ENCODE data around the gene KRT86. TPM values are rescaled to one million over a fixed set of nuclear protein-coding genes. Genes with fewer than 3 reads are reported as not detected.

Gene KRT86
- total RNA-seq, 2 experiments from 2014 or later = not detected

DNA sequence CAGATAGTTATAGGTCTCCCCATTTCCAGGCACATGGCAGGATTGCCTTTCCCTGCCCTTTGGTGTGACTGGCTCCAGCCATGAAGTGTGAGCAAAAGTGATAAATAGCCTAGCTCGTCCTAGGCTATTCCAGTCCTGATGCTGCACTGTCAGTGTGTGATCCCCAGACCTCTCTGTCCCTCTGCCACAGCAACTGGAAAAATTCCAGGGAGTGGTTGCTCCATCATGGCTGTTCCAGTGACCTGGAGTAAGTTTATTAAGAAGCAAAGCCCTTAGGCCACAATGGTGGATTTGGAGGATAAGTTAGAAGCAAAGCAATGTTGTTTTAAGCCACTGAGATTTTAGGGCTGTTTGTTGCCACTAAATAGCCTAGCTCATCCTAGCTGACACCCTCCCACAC is 56.6 kb downstream of the KRT86 start:
- ATAC-seq (ENCODE audit: poor library complexity) (no peak), DNase-seq (no peak)
- intact Hi-C loops (cut with DNase I, micrococcal nuclease) = no loop called here
- H3K4me3 Mint-ChIP-seq = no peak overlapping the region
- peaks cover 0 to 6% of the 10 kb centered on the region in 2 experiments for H3K27me3 ChIP-seq (ENCODE audit: control insufficient read depth in 1 of 2, insufficient read depth in 2 of 2, low read length in 2 of 2)
- TF ChIP-seq, protein P1, sequence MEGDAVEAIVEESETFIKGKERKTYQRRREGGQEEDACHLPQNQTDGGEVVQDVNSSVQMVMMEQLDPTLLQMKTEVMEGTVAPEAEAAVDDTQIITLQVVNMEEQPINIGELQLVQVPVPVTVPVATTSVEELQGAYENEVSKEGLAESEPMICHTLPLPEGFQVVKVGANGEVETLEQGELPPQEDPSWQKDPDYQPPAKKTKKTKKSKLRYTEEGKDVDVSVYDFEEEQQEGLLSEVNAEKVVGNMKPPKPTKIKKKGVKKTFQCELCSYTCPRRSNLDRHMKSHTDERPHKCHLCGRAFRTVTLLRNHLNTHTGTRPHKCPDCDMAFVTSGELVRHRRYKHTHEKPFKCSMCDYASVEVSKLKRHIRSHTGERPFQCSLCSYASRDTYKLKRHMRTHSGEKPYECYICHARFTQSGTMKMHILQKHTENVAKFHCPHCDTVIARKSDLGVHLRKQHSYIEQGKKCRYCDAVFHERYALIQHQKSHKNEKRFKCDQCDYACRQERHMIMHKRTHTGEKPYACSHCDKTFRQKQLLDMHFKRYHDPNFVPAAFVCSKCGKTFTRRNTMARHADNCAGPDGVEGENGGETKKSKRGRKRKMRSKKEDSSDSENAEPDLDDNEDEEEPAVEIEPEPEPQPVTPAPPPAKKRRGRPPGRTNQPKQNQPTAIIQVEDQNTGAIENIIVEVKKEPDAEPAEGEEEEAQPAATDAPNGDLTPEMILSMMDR (IDR thresholded peaks at IDR 0.05) = no peak
- no peaks in the 10 kb centered on the region for H3K9me3 Mint-ChIP-seq
- ChIA-PET CTCF (no interaction called here), POLR2A (no interaction called here)
- no peak overlapping the region for H3K27ac ChIP-seq (ENCODE audit: low read depth in 1 of 2, low read length in 2 of 2)
- no peak overlapping the region for H3K4me3 ChIP-seq (ENCODE audit: low read length)
- H3K4me1 ChIP-seq (ENCODE audit: insufficient read depth, low read length) = peaks cover 7% of the 10 kb centered on the region
- no peaks in the 10 kb centered on the region for H3K36me3 Mint-ChIP-seq (ENCODE audit: low read depth)
- peaks cover 13% of the 10 kb centered on the region for H3K27me3 Mint-ChIP-seq
- no peak overlapping the region for H3K27ac Mint-ChIP-seq
- no peaks in the 10 kb centered on the region for H3K36me3 ChIP-seq (ENCODE audit: insufficient read depth, low read length)
- peaks cover 0 to 4% of the 10 kb centered on the region in 2 experiments for H3K9me3 ChIP-seq (ENCODE audit: control insufficient read depth in 1 of 2, insufficient read depth in 1 of 2, low read length in 2 of 2)
- peaks cover 7% of the 10 kb centered on the region for H3K4me1 Mint-ChIP-seq (ENCODE audit: low read depth)

DNA sequence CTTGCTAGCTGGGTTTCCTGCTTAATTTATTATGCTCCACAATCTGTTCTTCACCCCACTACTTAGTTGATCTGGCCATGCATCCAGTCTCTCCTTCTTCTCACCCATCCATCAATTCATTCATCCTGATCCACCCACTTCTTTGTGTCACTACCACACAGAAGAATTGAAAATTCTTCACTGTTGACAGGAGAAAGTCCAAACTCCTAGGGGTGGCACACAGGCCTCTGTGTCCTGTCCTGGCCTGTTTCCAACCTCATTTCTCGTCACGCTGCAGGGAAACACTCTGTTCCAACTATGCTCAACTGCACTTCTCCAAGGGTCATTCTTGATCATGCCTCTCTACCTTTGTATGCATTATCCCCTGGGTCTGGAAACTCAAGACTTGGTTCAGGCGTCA is 57.4 kb downstream of the KRT86 start:
- intact Hi-C loops (cut with DNase I, micrococcal nuclease) = no loop called here
- DNase-seq (no peak), ATAC-seq (ENCODE audit: poor library complexity) (no peak)
- Histone ChIP-seq H3K9me3 (ENCODE audit: control insufficient read depth in 1 of 2, insufficient read depth in 1 of 2, low read length in 2 of 2) (peaks cover 0 to 4% of the 10 kb centered on the region in 2 experiments), H3K4me3 (ENCODE audit: low read length) (no peak overlapping the region), H3K36me3 (ENCODE audit: insufficient read depth, low read length) (no peaks in the 10 kb centered on the region), H3K27ac (ENCODE audit: low read depth in 1 of 2, low read length in 2 of 2) (no peak overlapping the region), H3K27me3 (ENCODE audit: control insufficient read depth in 1 of 2, insufficient read depth in 2 of 2, low read length in 2 of 2) (peaks cover 0 to 6% of the 10 kb centered on the region in 2 experiments), H3K4me1 (ENCODE audit: insufficient read depth, low read length) (peaks cover 7% of the 10 kb centered on the region)
- ChIA-PET POLR2A (no interaction called here), CTCF (no interaction called here)
- H3K27me3 Mint-ChIP-seq = peaks cover 13% of the 10 kb centered on the region
- H3K9me3 Mint-ChIP-seq = no peaks in the 10 kb centered on the region
- no peak overlapping the region for H3K4me3 Mint-ChIP-seq
- no peaks in the 10 kb centered on the region for H3K36me3 Mint-ChIP-seq (ENCODE audit: low read depth)
- H3K27ac Mint-ChIP-seq = no peak overlapping the region
- peaks cover 7% of the 10 kb centered on the region for H3K4me1 Mint-ChIP-seq (ENCODE audit: low read depth)
- TF ChIP-seq, protein P1 (IDR thresholded peaks at IDR 0.05) = no peak

DNA sequence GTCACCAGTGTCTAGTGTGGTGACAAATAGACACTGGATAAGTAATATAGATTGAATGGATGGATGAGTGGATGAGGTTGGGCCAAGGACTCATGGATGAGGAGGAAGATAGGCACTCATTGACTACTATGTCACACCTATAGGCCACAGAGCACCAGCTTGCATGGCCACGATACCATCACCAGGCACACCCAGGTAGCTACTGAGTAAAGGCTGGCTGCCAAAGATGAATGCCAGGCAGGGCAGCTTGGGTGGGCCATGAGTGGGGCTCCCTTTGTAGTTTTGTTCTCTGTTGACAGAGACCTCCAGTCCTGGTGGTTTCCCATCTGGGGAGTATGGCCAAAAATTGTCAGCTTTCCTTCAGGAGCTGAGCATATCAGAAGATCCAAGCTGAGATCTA is 57.9 kb downstream of the KRT86 start:
- H3K4me1 ChIP-seq (ENCODE audit: insufficient read depth, low read length) = peaks cover 6% of the 10 kb centered on the region
- Mint-ChIP-seq H3K27me3 (peaks cover 11% of the 10 kb centered on the region), H3K4me1 (ENCODE audit: low read depth) (peaks cover 4% of the 10 kb centered on the region), H3K36me3 (ENCODE audit: low read depth) (no peaks in the 10 kb centered on the region), H3K9me3 (no peaks in the 10 kb centered on the region), H3K27ac (no peak overlapping the region), H3K4me3 (no peak overlapping the region)
- POLR2A ChIA-PET = no interaction called here
- peaks cover 0 to 6% of the 10 kb centered on the region in 2 experiments for H3K27me3 ChIP-seq (ENCODE audit: control insufficient read depth in 1 of 2, insufficient read depth in 2 of 2, low read length in 2 of 2)
- no peak for ATAC-seq (ENCODE audit: poor library complexity)
- CTCF ChIA-PET = no interaction called here
- H3K27ac ChIP-seq (ENCODE audit: low read depth in 1 of 2, low read length in 2 of 2) = no peak overlapping the region
- DNase-seq = no peak
- H3K4me3 ChIP-seq (ENCODE audit: low read length) = no peak overlapping the region
- TF ChIP-seq, protein P1 (IDR thresholded peaks at IDR 0.05) = no peak
- H3K36me3 ChIP-seq (ENCODE audit: insufficient read depth, low read length) = no peaks in the 10 kb centered on the region
- intact Hi-C loops (cut with DNase I, micrococcal nuclease) = no loop called here
- H3K9me3 ChIP-seq (ENCODE audit: control insufficient read depth in 1 of 2, insufficient read depth in 1 of 2, low read length in 2 of 2) = peaks cover 0 to 4% of the 10 kb centered on the region in 2 experiments
